H1 (cell line): ENCODE measurements around the gene TSHR. TPM values are rescaled to one million over a fixed set of nuclear protein-coding genes. Genes with fewer than 3 reads are reported as not detected.

ENCODE experiments used
- CTCF ChIA-PET: fragments of 300-600 bp; sonication (Branson Sonifier 250); formaldehyde crosslinking; loops from one replicate; lab custom pipeline; 2021; ENCODE audit not compliant: partially characterized antibody; lab: Charles Lee
- POLR2A ChIA-PET: fragments of 300-600 bp; sonication (Branson Sonifier 250); formaldehyde crosslinking; loops from one replicate; lab custom pipeline; 2021; ENCODE audit warnings: inconsistent platforms; ENCODE audit not compliant: partially characterized antibody; lab: Charles Lee
- DNase-seq, 2 experiments: peaks; one replicate each; pipeline versions ENCODE4 v3.0.0 to v3.0.0-alpha.2; 2010 to 2022; ENCODE audit warnings: low spot score in 2 of 2, low read depth in 1 of 2, mixed read lengths in 1 of 2
- FAIRE-seq: peaks from 2 replicates; lab custom pipeline; 2011; peaks lifted over from hg19 to GRCh38; lab: Jason Lieb, UNC
- H2AFZ ChIP-seq: 2 replicates; pipeline ENCODE4 v1.8.1; 2012; ENCODE audit warnings: low read length, inconsistent platforms
- H2AK5ac ChIP-seq: 2 replicates; pipeline ENCODE4 v1.6.1; 2013; ENCODE audit warnings: low read depth, low read length
- H2BK120ac ChIP-seq: replicated peaks from 2 replicates; pipeline ENCODE3; 2013; ENCODE audit warnings: low read depth, low read length, inconsistent platforms
- H2BK12ac ChIP-seq: 2 replicates; pipeline ENCODE4 v1.6.1; 2013; ENCODE audit warnings: low read depth, low read length
- H2BK15ac ChIP-seq: 2 replicates; pipeline ENCODE4 v1.6.1; 2013; ENCODE audit warnings: low read length
- H2BK20ac ChIP-seq: 2 replicates; pipeline ENCODE4 v1.6.1; 2013; ENCODE audit warnings: low read length
- H2BK5ac ChIP-seq: 2 replicates; pipeline ENCODE4 v1.6.1; 2013; ENCODE audit warnings: low read depth, low read length
- H3K14ac ChIP-seq: 2 replicates; pipeline ENCODE4 v1.6.1; 2013; ENCODE audit warnings: inconsistent platforms; ENCODE audit not compliant: insufficient read length
- H3K18ac ChIP-seq: 2 replicates; pipeline ENCODE4 v1.6.1; 2013; ENCODE audit warnings: low read length; ENCODE audit errors: extremely low read depth
- H3K23ac ChIP-seq: 2 replicates; pipeline ENCODE4 v1.6.1; 2013; ENCODE audit warnings: inconsistent platforms; ENCODE audit not compliant: insufficient read length
- H3K23me2 ChIP-seq: 2 replicates; pipeline ENCODE4 v1.6.1; 2013; ENCODE audit warnings: low read depth, low read length
- H3K27ac ChIP-seq: 2 replicates; pipeline ENCODE4 v1.6.1; 2011; ENCODE audit warnings: low read depth, low read length, inconsistent platforms
- H3K27me3 ChIP-seq, 4 experiments: replicated peaks in 1 of 4; 1 replicate in 1 of 4; 2 replicates in 3 of 4; pipeline versions ENCODE4 v1.6.1 to v1.8.1; 2011 to 2013; ENCODE audit warnings: low read length in 3 of 4, mild to moderate bottlenecking in 3 of 4, inconsistent platforms in 2 of 4, mixed read lengths in 2 of 4, moderate library complexity in 1 of 4; ENCODE audit not compliant: control insufficient read depth in 3 of 4, insufficient read depth in 3 of 4; ENCODE audit errors: extremely low read depth in 1 of 4
- H3K36me3 ChIP-seq, 4 experiments: 2 replicates each; pipeline versions ENCODE4 v1.6.1 to v1.8.1; 2011 to 2013; ENCODE audit warnings: mild to moderate bottlenecking in 4 of 4, low read length in 3 of 4, moderate library complexity in 2 of 4, control low read depth in 1 of 4, inconsistent platforms in 1 of 4; ENCODE audit not compliant: insufficient read depth in 4 of 4, control insufficient read depth in 2 of 4
- H3K4ac ChIP-seq: replicated peaks from 2 replicates; pipeline ENCODE3; 2013; ENCODE audit warnings: low read length, low read depth, mixed read lengths, inconsistent platforms; ENCODE audit not compliant: insufficient read length
- H3K4me1 ChIP-seq, 4 experiments: replicated peaks in 1 of 4; 1 replicate in 1 of 4; 2 replicates in 3 of 4; pipeline versions ENCODE4 v1.6.1 to v1.8.1; 2011 to 2013; ENCODE audit warnings: low read length in 3 of 4, inconsistent platforms in 2 of 4, mixed read lengths in 1 of 4; ENCODE audit not compliant: insufficient read depth in 4 of 4, control insufficient read depth in 3 of 4
- H3K4me2 ChIP-seq, 2 experiments: 2 replicates each; pipeline versions ENCODE4 v1.6.1 to v1.8.1; 2011 to 2013; ENCODE audit warnings: low read depth in 2 of 2, low read length in 2 of 2, control low read depth in 1 of 2, inconsistent platforms in 1 of 2, mild to moderate bottlenecking in 1 of 2; ENCODE audit not compliant: insufficient read depth in 1 of 2
- H3K4me3 ChIP-seq, 4 experiments: fragments of 200-600, 300-600 bp in 1 of 4; sonication (generic), shearing (Covaris generic), sonication (Bioruptor Twin) in 1 of 4; 2 replicates each; pipeline versions ENCODE4 v1.5.1 to v1.8.1; 2011 to 2016; ENCODE audit warnings: low read length in 4 of 4, low read depth in 3 of 4, control low read depth in 2 of 4, inconsistent platforms in 2 of 4, mild to moderate bottlenecking in 2 of 4, mixed read lengths in 1 of 4, moderate library complexity in 1 of 4; ENCODE audit not compliant: insufficient read depth in 2 of 4; ENCODE audit errors: extremely low read depth in 1 of 4
- H3K56ac ChIP-seq: replicated peaks from 2 replicates; pipeline ENCODE3; 2013; ENCODE audit warnings: low read depth, mild to moderate bottlenecking, mixed read lengths, low read length, inconsistent platforms; ENCODE audit not compliant: insufficient read length
- H3K79me1 ChIP-seq: 2 replicates; pipeline ENCODE4 v1.6.1; 2013; ENCODE audit warnings: low read depth, low read length, control low read depth
- H3K79me2 ChIP-seq, 2 experiments: 2 replicates each; pipeline versions ENCODE4 v1.6.1 to v1.8.1; 2012 to 2013; ENCODE audit warnings: low read length in 2 of 2, mild to moderate bottlenecking in 2 of 2, inconsistent platforms in 1 of 2; ENCODE audit not compliant: insufficient read depth in 2 of 2, control insufficient read depth in 1 of 2
- H3K9ac ChIP-seq, 4 experiments: replicated peaks in 1 of 4; 1 replicate in 1 of 4; 2 replicates in 3 of 4; pipeline versions ENCODE4 v1.6.1 to v1.8.1; 2011 to 2013; ENCODE audit warnings: low read depth in 3 of 4, low read length in 3 of 4, control low read depth in 2 of 4, mild to moderate bottlenecking in 2 of 4, moderate library complexity in 2 of 4, inconsistent platforms in 1 of 4; ENCODE audit errors: extremely low read depth in 1 of 4
- H3K9me3 ChIP-seq, 2 experiments: 2 replicates each; pipeline versions ENCODE4 v1.6.1 to v1.8.1; 2012 to 2013; ENCODE audit warnings: mild to moderate bottlenecking in 2 of 2, moderate library complexity in 2 of 2, control low read depth in 1 of 2, inconsistent platforms in 1 of 2, low read depth in 1 of 2, low read length in 1 of 2, mixed read lengths in 1 of 2; ENCODE audit not compliant: insufficient read depth in 2 of 2
- H4K20me1 ChIP-seq, 2 experiments: replicated peaks in 1 of 2; 2 replicates each; pipeline versions ENCODE3 to v1.8.1; 2011 to 2013; ENCODE audit warnings: inconsistent platforms in 2 of 2, low read length in 2 of 2, mild to moderate bottlenecking in 1 of 2; ENCODE audit not compliant: insufficient read depth in 2 of 2, control insufficient read depth in 1 of 2
- H4K5ac ChIP-seq: 2 replicates; pipeline ENCODE4 v1.6.1; 2013; ENCODE audit warnings: low read length, low read depth, mixed read lengths, inconsistent platforms; ENCODE audit not compliant: insufficient read length
- H4K8ac ChIP-seq: 2 replicates; pipeline ENCODE4 v1.8.0; 2013; ENCODE audit warnings: mild to moderate bottlenecking, moderate library complexity, low read length, inconsistent platforms; ENCODE audit not compliant: insufficient read depth; ENCODE audit errors: extremely low read depth
- H4K91ac ChIP-seq: replicated peaks from 2 replicates; pipeline ENCODE3; 2013; ENCODE audit warnings: low read length, mixed read lengths, inconsistent platforms; ENCODE audit not compliant: insufficient read length
- ATF3 ChIP-seq: IDR thresholded peaks from 2 replicates; pipeline ENCODE4 v1.6.1; 2011; ENCODE audit warnings: low read depth, mild to moderate bottlenecking, low read length; ENCODE audit not compliant: insufficient read depth
- BCL11A ChIP-seq, 2 experiments: IDR thresholded peaks; one replicate each; pipeline ENCODE4 v1.6.1; 2011; ENCODE audit warnings: low read depth in 2 of 2, low read length in 2 of 2, mild to moderate bottlenecking in 2 of 2
- CTCF ChIP-seq, 3 experiments: IDR thresholded peaks; 1 replicate in 2 of 3; 2 replicates in 1 of 3; pipeline versions ENCODE4 v1.5.1 to v1.6.1; 2011; ENCODE audit warnings: low read length in 3 of 3, mild to moderate bottlenecking in 3 of 3, inconsistent platforms in 2 of 3, low read depth in 1 of 3, moderate library complexity in 1 of 3; ENCODE audit not compliant: insufficient read depth in 1 of 3; ENCODE audit errors: control extremely low read depth in 1 of 3
- GABPA ChIP-seq: IDR thresholded peaks from 2 replicates; pipeline ENCODE4 v1.6.1; 2011; ENCODE audit warnings: mild to moderate bottlenecking, low read length, moderate library complexity, borderline replicate concordance; ENCODE audit not compliant: insufficient read depth
- GTF2F1 ChIP-seq: IDR thresholded peaks from 2 replicates; pipeline ENCODE4 v1.6.1; 2012; ENCODE audit warnings: low read depth, low read length, improper control_type of control experiment, borderline replicate concordance
- KDM4A ChIP-seq: IDR thresholded peaks from one replicate; pipeline ENCODE4 v1.7.1; 2012; ENCODE audit warnings: low read depth, mild to moderate bottlenecking, moderate library complexity, low read length, inconsistent platforms; ENCODE audit not compliant: severe bottlenecking
- RBBP5 ChIP-seq: IDR thresholded peaks from 2 replicates; pipeline ENCODE4 v1.7.1; 2012; ENCODE audit warnings: low read depth, mild to moderate bottlenecking, inconsistent platforms, low read length, moderate library complexity, borderline replicate concordance
- SP1 ChIP-seq: IDR thresholded peaks from 2 replicates; pipeline ENCODE4 v1.6.1; 2011; ENCODE audit warnings: low read depth, low read length
- TAF7 ChIP-seq: optimal IDR thresholded peaks from 2 replicates; pipeline ENCODE3; 2011; ENCODE audit warnings: low read depth, mild to moderate bottlenecking, inconsistent platforms, low read length, moderate library complexity, borderline replicate concordance
- TCF12 ChIP-seq: IDR thresholded peaks from 2 replicates; pipeline ENCODE4 v1.6.1; 2011; ENCODE audit warnings: low read depth, mild to moderate bottlenecking, low read length
- YY1 ChIP-seq: IDR thresholded peaks from 2 replicates; pipeline ENCODE4 v1.6.1; 2011; ENCODE audit warnings: low read depth, mild to moderate bottlenecking, low read length
- WGBS, 2 experiments: shearing (Covaris generic) in 1 of 2; methylation state at CpG; one replicate each; pipeline versions ENCODE4 v1.1.6 to v1.1.7; 2013 to 2015; ENCODE audit warnings: low lambda C conversion rate in 2 of 2, mixed read lengths in 2 of 2, inconsistent platforms in 1 of 2, low coverage in 1 of 2, missing lambda C conversion rate in 1 of 2; ENCODE audit not compliant: insufficient replicate concordance in 2 of 2, insufficient coverage in 1 of 2, insufficient read length in 1 of 2; ENCODE audit errors: extremely low coverage in 1 of 2, missing lambda C conversion rate in 1 of 2; 5-methylcytosine and 5-hydroxymethylcytosine counted together
- polyA plus RNA-seq, 7 experiments: library from polyadenylated mRNA; depleted of rRNA in 3 of 7; stranded (reverse) in 5 of 7; unstranded in 2 of 7; fragments of >200 nt in 5 of 7; fragments of 200-250 nt in 2 of 7; gene quantifications; 1 replicate in 5 of 7; 2 replicates in 1 of 7; 4 replicates in 1 of 7; pipeline versions ENCODE4 v1.2.1 to v1.2.3, GENCODE V29; 2011 to 2013; ENCODE audit warnings: missing spikeins in 2 of 7, mixed read lengths in 2 of 7
- total RNA-seq: library from RNA; stranded (reverse); fragmentation: NEBNext Ultra II Directional; extraction: Animal tissue kit (Norgen Biotek cat#: 25700); gene quantifications from 2 replicates; pipeline ENCODE4 v1.2.1, GENCODE V29; 2021

TSHR gene
- total and polyA plus RNA-seq, 2 of the 8 experiments (the other 6 are each of a cell fraction or from before 2014, with no cell fraction given) = 0.27 TPM; not detected in 1

GRCh38 chr14:81103443-81103842 is 148.0 kb downstream of the TSHR start:
- CTCF ChIA-PET = interaction anchor here (0.6 kb wide), 1 partner anchor 115 kb away, joined by 3 read pairs; no protein-coding TSS in a partner anchor
- TF ChIP-seq GTF2F1 = no peak
- no peak for TF ChIP-seq ATF3
- no peak for TF ChIP-seq TAF7
- TF ChIP-seq CTCF (IDR thresholded peaks at IDR 0.05; ENCODE audit: control extremely low read depth in 1 of 3, insufficient read depth in 1 of 3, low read depth in 1 of 3, low read length in 3 of 3) = no peak
- TF ChIP-seq YY1 = no peak
- no peak for TF ChIP-seq TCF12
- no peak for TF ChIP-seq SP1
- no peak for TF ChIP-seq GABPA
- no peak for TF ChIP-seq KDM4A
- TF ChIP-seq BCL11A (IDR thresholded peaks at IDR 0.05; ENCODE audit: low read depth in 2 of 2, low read length in 2 of 2) = no peak
- TF ChIP-seq RBBP5 = no peak

More at GRCh38 chr14:81103443-81103842, 148.0 kb downstream of the TSHR start:
- no peak overlapping the region for H2AFZ ChIP-seq
- no peak overlapping the region for H2BK5ac ChIP-seq
- H4K8ac ChIP-seq = no peak overlapping the region
- H3K79me2 ChIP-seq = no peaks in the 10 kb centered on the region
- H3K56ac ChIP-seq = no peak overlapping the region
- no peak overlapping the region for H3K4me3 ChIP-seq
- H3K14ac ChIP-seq = no peak overlapping the region
- H3K27me3 ChIP-seq = no peaks in the 10 kb centered on the region
- no peak overlapping the region for H3K18ac ChIP-seq
- no peaks in the 10 kb centered on the region for H4K20me1 ChIP-seq
- no peak overlapping the region for H3K4me2 ChIP-seq
- H3K9ac ChIP-seq = no peak overlapping the region
- DNase-seq (no peak), FAIRE-seq (no peak)
- H3K4ac ChIP-seq = no peak overlapping the region
- POLR2A ChIA-PET = interaction anchor here (0.6 kb wide), 1 partner anchor 85 kb away, joined by 6 read pairs; no protein-coding TSS in a partner anchor
- no peaks in the 10 kb centered on the region for H3K79me1 ChIP-seq
- WGBS, 2 experiments = 89% methylated on average over 5 of the region's 5 CpGs; no CpG with 5 or more reads in 1 of the 2 experiments
- no peak overlapping the region for H3K23ac ChIP-seq
- no peak overlapping the region for H3K27ac ChIP-seq
- no peaks in the 10 kb centered on the region for H3K9me3 ChIP-seq
- H3K36me3 ChIP-seq = no peaks in the 10 kb centered on the region
- H4K91ac ChIP-seq = no peak overlapping the region
- H2BK15ac ChIP-seq = no peak overlapping the region
- no peak overlapping the region for H4K5ac ChIP-seq
- H3K4me1 ChIP-seq = no peaks in the 10 kb centered on the region
- no peak overlapping the region for H2BK12ac ChIP-seq
- no peaks in the 10 kb centered on the region for H3K23me2 ChIP-seq
- no peak overlapping the region for H2AK5ac ChIP-seq
- H2BK20ac ChIP-seq = no peak overlapping the region
- H2BK120ac ChIP-seq = no peak overlapping the region
